ENCODE results near the gene UBAC2. TPM values are rescaled to one million over a fixed set of nuclear protein-coding genes. Genes with fewer than 3 reads are reported as not detected.
"Not testable (repeated sequence)": the region's sequence is repeated elsewhere in the genome, so short reads cannot be mapped to it uniquely, and the experiment has no call there.

The UBAC2 gene
- total RNA-seq, 1 experiment from 2014 or later, result 41.0 TPM

GRCh38 chr13:99389520-99390304 lies 189.1 kb downstream of the UBAC2 start:
- no peak for TF ChIP-seq CTCF (IDR thresholded peaks at IDR 0.05; ENCODE audit: unreplicated experiment)
- no peaks in the 10 kb centered on the region for H3K9me3 Mint-ChIP-seq (ENCODE audit: low read depth, unreplicated experiment)
- DNase-seq, result no peak
- H3K27me3 Mint-ChIP-seq (ENCODE audit: unreplicated experiment), result no peaks in the 10 kb centered on the region
- H3K4me3 Mint-ChIP-seq (ENCODE audit: low read depth, unreplicated experiment), result no peak overlapping the region
- BruUV-seq (replicated peaks), result no TSS peak
- intact Hi-C loops (cut with micrococcal nuclease; ENCODE audit: unreplicated experiment), result loop anchor here (5.0 kb wide), 1 partner anchor 48 kb away; no protein-coding TSS in a partner anchor
- peaks cover 7% of the 10 kb centered on the region for H3K36me3 Mint-ChIP-seq (ENCODE audit: insufficient read depth, unreplicated experiment)
- CTCF ChIA-PET, result no interaction called here
- no peak overlapping the region for H3K27ac Mint-ChIP-seq (ENCODE audit: unreplicated experiment)
- H3K4me1 Mint-ChIP-seq (ENCODE audit: low read depth, unreplicated experiment), result no peaks in the 10 kb centered on the region

GRCh38 chr13:99390601-99391000 lies 189.9 kb downstream of the UBAC2 start:
- Mint-ChIP-seq H3K4me3 (ENCODE audit: low read depth, unreplicated experiment) (no peak overlapping the region), H3K4me1 (ENCODE audit: low read depth, unreplicated experiment) (no peaks in the 10 kb centered on the region), H3K9me3 (ENCODE audit: low read depth, unreplicated experiment) (no peaks in the 10 kb centered on the region), H3K36me3 (ENCODE audit: insufficient read depth, unreplicated experiment) (peaks cover 7% of the 10 kb centered on the region), H3K27me3 (ENCODE audit: unreplicated experiment) (no peaks in the 10 kb centered on the region), H3K27ac (ENCODE audit: unreplicated experiment) (no peak overlapping the region)
- intact Hi-C loops (cut with micrococcal nuclease; ENCODE audit: unreplicated experiment), result no loop called here
- BruUV-seq (replicated peaks), result no TSS peak
- DNase-seq, result no peak
- TF ChIP-seq CTCF (IDR thresholded peaks at IDR 0.05; ENCODE audit: unreplicated experiment), result no peak
- CTCF ChIA-PET, result no interaction called here

- H3K36me3 Mint-ChIP-seq (ENCODE audit: insufficient read depth, unreplicated experiment), result peaks cover 7% of the 10 kb centered on the region
- no peak for TF ChIP-seq CTCF (IDR thresholded peaks at IDR 0.05; ENCODE audit: unreplicated experiment)
- intact Hi-C loops (cut with micrococcal nuclease; ENCODE audit: unreplicated experiment), result no loop called here
- BruUV-seq (replicated peaks), result no TSS peak
- no peak overlapping the region for H3K4me3 Mint-ChIP-seq (ENCODE audit: low read depth, unreplicated experiment)
- no peaks in the 10 kb centered on the region for H3K9me3 Mint-ChIP-seq (ENCODE audit: low read depth, unreplicated experiment)
- H3K27me3 Mint-ChIP-seq (ENCODE audit: unreplicated experiment), result no peaks in the 10 kb centered on the region
- CTCF ChIA-PET, result no interaction called here
- no peak overlapping the region for H3K27ac Mint-ChIP-seq (ENCODE audit: unreplicated experiment)
- H3K4me1 Mint-ChIP-seq (ENCODE audit: low read depth, unreplicated experiment), result no peaks in the 10 kb centered on the region
- no peak for DNase-seq
Observed at GRCh38 chr13:99391781-99392469, 191.3 kb downstream of the UBAC2 start.

GRCh38 chr13:99392470-99393135 lies 191.9 kb downstream of the UBAC2 start:
- DNase-seq, result no peak
- Mint-ChIP-seq H3K4me1 (ENCODE audit: low read depth, unreplicated experiment) (no peaks in the 10 kb centered on the region), H3K4me3 (ENCODE audit: low read depth, unreplicated experiment) (no peak overlapping the region), H3K9me3 (ENCODE audit: low read depth, unreplicated experiment) (no peaks in the 10 kb centered on the region), H3K27me3 (ENCODE audit: unreplicated experiment) (no peaks in the 10 kb centered on the region), H3K27ac (ENCODE audit: unreplicated experiment) (no peak overlapping the region), H3K36me3 (ENCODE audit: insufficient read depth, unreplicated experiment) (peaks cover 2% of the 10 kb centered on the region)
- BruUV-seq (replicated peaks), result no TSS peak
- no peak for TF ChIP-seq CTCF (IDR thresholded peaks at IDR 0.05; ENCODE audit: unreplicated experiment)
- intact Hi-C loops (cut with micrococcal nuclease; ENCODE audit: unreplicated experiment), result no loop called here
- CTCF ChIA-PET, result no interaction called here

GRCh38 chr13:99393391-99393790 lies 192.7 kb downstream of the UBAC2 start:
- intact Hi-C loops (cut with micrococcal nuclease; ENCODE audit: unreplicated experiment); H3K4me3 Mint-ChIP-seq (ENCODE audit: low read depth, unreplicated experiment); DNase-seq; H3K9me3 Mint-ChIP-seq (ENCODE audit: low read depth, unreplicated experiment); H3K27ac Mint-ChIP-seq (ENCODE audit: unreplicated experiment); BruUV-seq (replicated peaks); H3K4me1 Mint-ChIP-seq (ENCODE audit: low read depth, unreplicated experiment); H3K27me3 Mint-ChIP-seq (ENCODE audit: unreplicated experiment); H3K36me3 Mint-ChIP-seq (ENCODE audit: insufficient read depth, unreplicated experiment); CTCF ChIA-PET: not testable (repeated sequence)
